GM12878 (cell line): ENCODE results near the gene SCGN. TPM values are rescaled to one million over a fixed set of nuclear protein-coding genes. Genes with fewer than 3 reads are reported as not detected.

ENCODE experiments used
- ATAC-seq: fragments of 200-7000 bp; cut with Tn5 transposase; 3 replicates; pipeline ENCODE4 v1.9.1; 2020; ENCODE audit warnings: mild to moderate bottlenecking, moderate library complexity
- BruUV-seq: library from RNA; stranded (reverse); fragments of 400-500 nt; replicated peaks from 2 replicates; lab custom pipeline; 2021; lab: Mats Ljungman, UMichigan
- CTCF ChIA-PET: fragments of 300-600 bp; sonication (Branson Sonifier 250); formaldehyde crosslinking; extraction: SDS; loops from one replicate; lab custom pipeline; 2021; ENCODE audit warnings: inconsistent platforms; lab: Yijun Ruan, JAX
- POLR2A ChIA-PET: fragments of 350-600 bp; formaldehyde crosslinking; extraction: SDS; loops from one replicate; lab custom pipeline; 2021; ENCODE audit warnings: inconsistent platforms; lab: Charles Lee
- RAD21 ChIA-PET: fragments of 300-600 bp; sonication (Branson Sonifier 250); formaldehyde crosslinking; loops from one replicate; lab custom pipeline; 2023; ENCODE audit warnings: antibody characterized with exemption; ENCODE audit not compliant: unreplicated experiment; lab: Charles Lee
- SMC1A ChIA-PET: fragments of 300-600 bp; sonication (Branson Sonifier 250); formaldehyde crosslinking; loops from one replicate; lab custom pipeline; 2023; ENCODE audit not compliant: unreplicated experiment, uncharacterized antibody; lab: Charles Lee
- DNase-seq: peaks from one replicate; pipeline ENCODE4 v3.0.0-alpha.2; 2011; ENCODE audit warnings: low read depth, low spot score
- FAIRE-seq: peaks from 3 replicates; lab custom pipeline; 2011; peaks lifted over from hg19 to GRCh38; lab: Jason Lieb, UNC
- H2AFZ ChIP-seq: 2 replicates; pipeline ENCODE4 v1.6.0; 2011; ENCODE audit warnings: low read depth, low read length, control low read depth; ENCODE audit not compliant: control insufficient read depth
- H3K27ac ChIP-seq: 2 replicates; pipeline ENCODE4 v1.5.1; 2011; ENCODE audit warnings: control low read depth; ENCODE audit not compliant: control insufficient read depth, insufficient read depth
- H3K27me3 ChIP-seq, 2 experiments: replicated peaks in 1 of 2; 2 replicates each; pipeline versions ENCODE4 v1.6.0 to v1.6.1; 2011; ENCODE audit warnings: low read length in 1 of 2; ENCODE audit not compliant: control insufficient read depth in 2 of 2, insufficient read depth in 2 of 2
- H3K36me3 ChIP-seq, 2 experiments: 2 replicates each; pipeline ENCODE4 v1.5.1; 2011; ENCODE audit warnings: low read length in 1 of 2; ENCODE audit not compliant: control insufficient read depth in 2 of 2, insufficient read depth in 2 of 2
- H3K4me1 ChIP-seq: 2 replicates; pipeline ENCODE4 v1.6.1; 2011; ENCODE audit warnings: mild to moderate bottlenecking, low read length, moderate library complexity, mixed read lengths; ENCODE audit not compliant: control insufficient read depth, insufficient read depth
- H3K4me2 ChIP-seq: 2 replicates; pipeline ENCODE4 v1.6.0; 2011; ENCODE audit warnings: control low read depth; ENCODE audit not compliant: control insufficient read depth, insufficient read depth
- H3K4me3 ChIP-seq: fragments of 200-600 bp; sonication (generic); 2 replicates; pipeline ENCODE4 v1.5.1; 2016
- H3K79me2 ChIP-seq: 2 replicates; pipeline ENCODE4 v1.6.0; 2011; ENCODE audit warnings: low read length; ENCODE audit not compliant: control insufficient read depth, insufficient read depth
- H3K9ac ChIP-seq: 2 replicates; pipeline ENCODE4 v1.8.0; 2011; ENCODE audit warnings: low read length, control low read depth, mixed read lengths; ENCODE audit not compliant: control insufficient read depth, insufficient read depth
- H3K9me3 ChIP-seq: replicated peaks from 3 replicates; pipeline ENCODE4 v1.5.1; 2011; ENCODE audit warnings: mild to moderate bottlenecking, low read length; ENCODE audit not compliant: control insufficient read depth, insufficient read depth
- H4K20me1 ChIP-seq: 2 replicates; pipeline ENCODE4 v1.6.0; 2011; ENCODE audit not compliant: control insufficient read depth, insufficient read depth
- CEBPB ChIP-seq, 2 experiments: fragments of 150-350 bp in 1 of 2; IDR thresholded peaks; 2 replicates each; pipeline ENCODE4 v1.6.1; 2012 to 2014; ENCODE audit warnings: low read depth in 2 of 2, low read length in 2 of 2, borderline replicate concordance in 1 of 2, inconsistent platforms in 1 of 2
- CHD1 ChIP-seq: IDR thresholded peaks from 2 replicates; pipeline ENCODE4 v1.6.1; 2012; ENCODE audit warnings: low read depth, low read length, improper control_type of control experiment
- HDAC2 ChIP-seq: fragments of 200-600 bp; sonication (generic); IDR thresholded peaks from 2 replicates; pipeline ENCODE4 v1.6.1; 2017
- HDAC6 ChIP-seq: fragments of 200-600 bp; sonication (generic); IDR thresholded peaks from one replicate; pipeline ENCODE4 v1.8.0; 2017; ENCODE audit warnings: antibody characterized with exemption; ENCODE audit not compliant: unreplicated experiment
- HSF1 ChIP-seq: fragments of 150-350 bp; IDR thresholded peaks from 2 replicates; pipeline ENCODE4 v1.6.1; 2014; ENCODE audit warnings: mild to moderate bottlenecking, low read depth, low read length
- JUNB ChIP-seq: IDR thresholded peaks from 2 replicates; pipeline ENCODE4 v1.6.1; 2016; ENCODE audit warnings: antibody characterized with exemption, mild to moderate bottlenecking
- MXI1 ChIP-seq: fragments of 150-350 bp; IDR thresholded peaks from 2 replicates; pipeline ENCODE4 v1.6.1; 2011; ENCODE audit warnings: low read depth, mild to moderate bottlenecking, inconsistent platforms, low read length, improper control_type of control experiment
- NBN ChIP-seq: fragments of 450-650 bp; IDR thresholded peaks from 2 replicates; pipeline ENCODE4 v1.6.1; 2016
- NFIC ChIP-seq: IDR thresholded peaks from 2 replicates; pipeline ENCODE4 v1.6.1; 2012; ENCODE audit warnings: low read depth, mild to moderate bottlenecking, inconsistent platforms, low read length, moderate library complexity
- PBX3 ChIP-seq: IDR thresholded peaks from 2 replicates; pipeline ENCODE4 v1.6.1; 2011; ENCODE audit warnings: mild to moderate bottlenecking, low read depth, low read length, moderate library complexity; ENCODE audit not compliant: insufficient replicate concordance
- PML ChIP-seq: IDR thresholded peaks from 2 replicates; pipeline ENCODE4 v1.6.1; 2012; ENCODE audit warnings: low read length, inconsistent platforms
- POLR2AphosphoS2 ChIP-seq: IDR thresholded peaks from 2 replicates; pipeline ENCODE4 v1.6.1; 2011; ENCODE audit warnings: low read depth, mild to moderate bottlenecking, low read length, improper control_type of control experiment, moderate library complexity
- RAD51 ChIP-seq: fragments of 450-650 bp; IDR thresholded peaks from 2 replicates; pipeline ENCODE4 v1.6.1; 2016; ENCODE audit warnings: moderate library complexity, mild to moderate bottlenecking, inconsistent platforms
- STAT1 ChIP-seq: fragments of 450-650 bp; conservative IDR thresholded peaks from 2 replicates; pipeline ENCODE4 v1.6.1; 2014; ENCODE audit warnings: antibody characterized with exemption, mild to moderate bottlenecking
- TARDBP ChIP-seq: IDR thresholded peaks from 2 replicates; pipeline ENCODE4 v1.6.1; 2016; ENCODE audit warnings: borderline replicate concordance
- TBL1XR1 ChIP-seq: IDR thresholded peaks from 2 replicates; pipeline ENCODE4 v1.6.1; 2012; ENCODE audit warnings: low read depth, low read length, improper control_type of control experiment
- YBX1 ChIP-seq: fragments of 450-650 bp; IDR thresholded peaks from 2 replicates; pipeline ENCODE4 v1.6.1; 2016; ENCODE audit warnings: antibody characterized with exemption
- ZNF24 ChIP-seq: fragments of 450-650 bp; IDR thresholded peaks from 2 replicates; pipeline ENCODE4 v1.6.1; 2017; ENCODE audit warnings: antibody characterized with exemption, mild to moderate bottlenecking
- ZNF384 ChIP-seq: IDR thresholded peaks from 2 replicates; pipeline ENCODE4 v1.6.1; 2012; ENCODE audit warnings: low read depth, mild to moderate bottlenecking, low read length, improper control_type of control experiment, borderline replicate concordance
- WGBS: methylation state at CpG from one replicate; pipeline ENCODE4 v1.1.6; 2016; ENCODE audit warnings: low lambda C conversion rate; ENCODE audit not compliant: insufficient replicate concordance, insufficient coverage; ENCODE audit errors: missing lambda C conversion rate; 5-methylcytosine and 5-hydroxymethylcytosine counted together
- in situ Hi-C: fragments of 300-500 bp; cut with MboI; formaldehyde crosslinking; loops from 9 replicates; pipeline ENCODE4 v1.14.3; 2018; ENCODE audit warnings: mixed read lengths
- intact Hi-C: fragments of 100-400 bp; cut with micrococcal nuclease; formaldehyde crosslinking; loops from one replicate; pipeline ENCODE4 v1.14.2; 2022; ENCODE audit not compliant: unreplicated experiment
- polyA plus RNA-seq, 11 experiments: library from polyadenylated mRNA; depleted of rRNA in 4 of 11; unstranded in 6 of 11; stranded (reverse) in 5 of 11; fragments of >200 nt; fragmentation: Nextera tagmentation in 4 of 11; fragmentation: Illumina TruSeq in 1 of 11; extraction: Ambion mirVana in 4 of 11; extraction: Trizol in 1 of 11; gene quantifications; 1 replicate in 1 of 11; 2 replicates in 10 of 11; pipeline versions ENCODE4 v1.2.1 to v1.2.3, GENCODE V29; 2011 to 2016; ENCODE audit warnings: inconsistent platforms in 2 of 11, missing spikeins in 2 of 11, low read depth in 1 of 11
- total RNA-seq, 4 experiments: library from RNA; depleted of rRNA in 3 of 4; stranded (reverse); fragments of >200 nt in 3 of 4; fragmentation: Illumina TruSeq in 1 of 4; extraction: Trizol in 1 of 4; gene quantifications; 2 replicates each; pipeline versions ENCODE4 v1.2.1 to v1.2.3, GENCODE V29; 2013 to 2021

Gene SCGN
- total and polyA plus RNA-seq, 10 of the 15 experiments (the other 5 are each of a cell fraction or from before 2014, with no cell fraction given), result not detected

GRCh38 chr6:25700761-25701160 is 48.7 kb downstream of the SCGN start:
- ChIA-PET CTCF (interaction anchor here (1.0 to 1.8 kb wide), 3 partner anchors 17 to 435 kb away, joined by 3 to 4 read pairs (median 3); no protein-coding TSS in a partner anchor), POLR2A (no interaction called here)
- Histone ChIP-seq H3K9ac (no peak overlapping the region), H3K4me2 (no peak overlapping the region), H4K20me1 (no peaks in the 10 kb centered on the region), H3K79me2 (no peaks in the 10 kb centered on the region)
- intact Hi-C loops, result no loop called here
- no peak for DNase-seq
- no peak for TF ChIP-seq POLR2AphosphoS2
- no peak for TF ChIP-seq PML
- TF ChIP-seq STAT1, result no peak
- no peak for TF ChIP-seq NFIC
- TF ChIP-seq JUNB, result no peak
- TF ChIP-seq MXI1, result no peak
- TF ChIP-seq, all 136 proteins: peak for 0
- H3K27me3 ChIP-seq, result no peaks in the 10 kb centered on the region; a peak in 1 of 4 replicates
- RAD21 ChIA-PET, result no interaction called here
- in situ Hi-C loops, result no loop called here
- 85% methylated on average over 2 of the region's 2 CpGs for WGBS
- ATAC-seq (no peak), FAIRE-seq (no peak)
- H3K36me3 ChIP-seq, result no peaks in the 10 kb centered on the region
- H3K4me1 ChIP-seq, result no peaks in the 10 kb centered on the region
- BruUV-seq, result no TSS peak
- no peak overlapping the region for H2AFZ ChIP-seq
- no peak overlapping the region for H3K27ac ChIP-seq
- no peaks in the 10 kb centered on the region for H3K9me3 ChIP-seq
- SMC1A ChIA-PET, result interaction anchor here (1.1 kb wide), 1 partner anchor 506 kb away, joined by 3 read pairs; no protein-coding TSS in a partner anchor
- no peak overlapping the region for H3K4me3 ChIP-seq

GRCh38 chr6:25701807-25702206 is 49.8 kb downstream of the SCGN start:
- Histone ChIP-seq H3K79me2 (no peaks in the 10 kb centered on the region), H3K27me3 (no peaks in the 10 kb centered on the region; a peak in 1 of 4 replicates), H3K4me1 (no peaks in the 10 kb centered on the region), H3K36me3 (no peaks in the 10 kb centered on the region), H2AFZ (no peak overlapping the region), H3K27ac (no peak overlapping the region), H4K20me1 (no peaks in the 10 kb centered on the region), H3K4me3 (no peak overlapping the region), H3K9ac (no peak overlapping the region), H3K4me2 (no peak overlapping the region), H3K9me3 (no peaks in the 10 kb centered on the region)
- ATAC-seq (no peak), FAIRE-seq (no peak), DNase-seq (no peak)
- ChIA-PET POLR2A (no interaction called here), SMC1A (interaction anchor here (1.1 kb wide), 2 partner anchors 436 to 507 kb away, joined by 3 read pairs; no protein-coding TSS in a partner anchor), RAD21 (no interaction called here), CTCF (interaction anchor here (1.8 to 4.6 kb wide), 2 partner anchors 18 to 301 kb away, joined by 3 to 24 read pairs; no protein-coding TSS in a partner anchor)
- 16% methylated on average over 3 of the region's 3 CpGs for WGBS
- BruUV-seq, result no TSS peak
- in situ Hi-C loops (no loop called here), intact Hi-C loops (no loop called here)
- TF ChIP-seq RAD51 (no peak), HSF1 (no peak), HDAC6 (no peak), ZNF384 (no peak), HDAC2 (no peak), TARDBP (no peak), TBL1XR1 (no peak), CHD1 (no peak), PBX3 (no peak), NBN (no peak), YBX1 (no peak), ZNF24 (no peak), CEBPB (IDR thresholded peaks at IDR 0.05; ENCODE audit: borderline replicate concordance in 1 of 2, low read depth in 2 of 2, low read length in 2 of 2) (no peak)
